CD14-positive monocyte (primary cell): ENCODE measurements around the gene GDPD2. TPM values are rescaled to one million over a fixed set of nuclear protein-coding genes. Genes with fewer than 3 reads are reported as not detected.

ENCODE experiments used
- DNase-seq, 3 donors: peaks; one replicate each; pipeline ENCODE4 v3.0.0-alpha.2; 2011 to 2022
- H2AFZ ChIP-seq: 2 replicates; pipeline ENCODE4 v1.6.0; 2012; ENCODE audit warnings: mild to moderate bottlenecking, low read depth, low read length, inconsistent platforms; ENCODE audit not compliant: insufficient read depth, poor library complexity, severe bottlenecking
- H3K27ac ChIP-seq, 2 donors: 1 replicate in 1 of 2; 2 replicates in 1 of 2; pipeline ENCODE4 v1.5.1; 2012 to 2013; ENCODE audit warnings: low read length in 2 of 2, control low read depth in 1 of 2, inconsistent platforms in 1 of 2, low read depth in 1 of 2, mild to moderate bottlenecking in 1 of 2
- H3K27me3 ChIP-seq, 2 donors: one replicate each; pipeline versions ENCODE4 v1.6.0 to v1.6.1; 2011 to 2013; ENCODE audit warnings: low read length in 2 of 2; ENCODE audit not compliant: control insufficient read depth in 2 of 2, insufficient read depth in 2 of 2
- H3K36me3 ChIP-seq, 2 donors: replicated peaks in 1 of 2; 1 replicate in 1 of 2; 2 replicates in 1 of 2; pipeline versions ENCODE4 v1.5.1 to v1.6.1; 2012 to 2013; ENCODE audit warnings: low read length in 2 of 2, control low read depth in 1 of 2, inconsistent platforms in 1 of 2, mild to moderate bottlenecking in 1 of 2; ENCODE audit not compliant: insufficient read depth in 2 of 2, control insufficient read depth in 1 of 2
- H3K4me1 ChIP-seq, 2 donors: 1 replicate in 1 of 2; 2 replicates in 1 of 2; pipeline versions ENCODE4 v1.5.1 to v1.6.1; 2012 to 2013; ENCODE audit warnings: low read length in 2 of 2, control low read depth in 1 of 2, inconsistent platforms in 1 of 2, mild to moderate bottlenecking in 1 of 2, moderate library complexity in 1 of 2; ENCODE audit not compliant: insufficient read depth in 2 of 2, control insufficient read depth in 1 of 2
- H3K4me2 ChIP-seq: replicated peaks from 2 replicates; pipeline ENCODE3; 2012; ENCODE audit warnings: low read length, moderate library complexity, mild to moderate bottlenecking; ENCODE audit not compliant: poor library complexity, severe bottlenecking; ENCODE audit errors: extremely low read depth
- H3K4me3 ChIP-seq, 3 experiments: fragments of 200-600 bp in 1 of 3; sonication (generic) in 1 of 3; replicated peaks in 1 of 3; 1 replicate in 2 of 3; 2 replicates in 1 of 3; pipeline ENCODE4 v1.5.1; 2011 to 2013; ENCODE audit warnings: low read length in 3 of 3, mild to moderate bottlenecking in 3 of 3, control low read depth in 2 of 3, low read depth in 2 of 3, inconsistent platforms in 1 of 3, moderate library complexity in 1 of 3
- H3K79me2 ChIP-seq: 2 replicates; pipeline ENCODE4 v1.6.0; 2012; ENCODE audit warnings: mild to moderate bottlenecking, control low read depth, inconsistent platforms, low read length, moderate library complexity; ENCODE audit not compliant: insufficient read depth
- H3K9ac ChIP-seq: 2 replicates; pipeline ENCODE4 v1.6.0; 2017; ENCODE audit warnings: low read length, mild to moderate bottlenecking; ENCODE audit not compliant: insufficient read depth, poor library complexity, severe bottlenecking
- H3K9me3 ChIP-seq, 2 donors: replicated peaks in 1 of 2; 1 replicate in 1 of 2; 2 replicates in 1 of 2; pipeline versions ENCODE4 v1.5.1 to v1.6.1; 2012 to 2013; ENCODE audit warnings: low read length in 2 of 2, control low read depth in 1 of 2; ENCODE audit not compliant: control insufficient read depth in 1 of 2, insufficient read depth in 1 of 2
- H4K20me1 ChIP-seq: 2 replicates; pipeline ENCODE4 v1.6.0; 2012; ENCODE audit warnings: mild to moderate bottlenecking, low read length, control low read depth, moderate library complexity; ENCODE audit not compliant: insufficient read depth
- H3K27ac Mint-ChIP-seq, 7 donors: one replicate each; pipeline ENCODE4 v1.8.0; 2020; ENCODE audit warnings: mild to moderate bottlenecking in 7 of 7, mixed read lengths in 7 of 7, moderate library complexity in 6 of 7, inconsistent platforms in 2 of 7
- H3K27me3 Mint-ChIP-seq, 3 donors: one replicate each; pipeline ENCODE4 v1.8.0; 2021 to 2022; ENCODE audit warnings: low read depth in 3 of 3, mild to moderate bottlenecking in 3 of 3, mixed read lengths in 3 of 3, moderate library complexity in 3 of 3, inconsistent platforms in 1 of 3
- H3K36me3 Mint-ChIP-seq, 2 donors: one replicate each; pipeline ENCODE4 v1.8.0; 2020; ENCODE audit warnings: mixed read lengths in 2 of 2, inconsistent platforms in 1 of 2, mild to moderate bottlenecking in 1 of 2
- H3K4me1 Mint-ChIP-seq: one replicate; pipeline ENCODE4 v1.8.0; 2020; ENCODE audit warnings: mild to moderate bottlenecking, mixed read lengths
- H3K4me3 Mint-ChIP-seq, 2 donors: one replicate each; pipeline ENCODE4 v1.8.0; 2020; ENCODE audit warnings: mild to moderate bottlenecking in 2 of 2, mixed read lengths in 2 of 2, moderate library complexity in 1 of 2
- H3K9me3 Mint-ChIP-seq, 7 donors: one replicate each; pipeline ENCODE4 v1.8.0; 2020 to 2022; ENCODE audit warnings: mixed read lengths in 7 of 7, mild to moderate bottlenecking in 6 of 7, moderate library complexity in 6 of 7, inconsistent platforms in 2 of 7
- CTCF ChIP-seq: fragments of 200-600 bp; IDR thresholded peaks from one replicate; pipeline ENCODE4 v1.8.0; 2022; ENCODE audit warnings: antibody characterized with exemption, mild to moderate bottlenecking
- WGBS: methylation state at CpG from one replicate; pipeline ENCODE4 v1.1.5; 2013; ENCODE audit warnings: missing lambda C conversion rate; ENCODE audit not compliant: insufficient coverage; 5-methylcytosine and 5-hydroxymethylcytosine counted together
- intact Hi-C, 2 donors: fragments of 100-400 bp; cut with micrococcal nuclease; formaldehyde crosslinking; loops; one replicate each; pipeline versions ENCODE4 v1.15.0 to v1.15.1; 2023
- polyA plus RNA-seq, 3 donors: library from polyadenylated mRNA; depleted of rRNA in 1 of 3; unstranded in 2 of 3; stranded (reverse) in 1 of 3; fragments of 300-500 nt in 2 of 3; fragments of >200 nt in 1 of 3; fragmentation: Illumina TruSeq in 2 of 3; gene quantifications; 1 replicate in 2 of 3; 2 replicates in 1 of 3; pipeline ENCODE4 v1.2.3, GENCODE V29; 2012 to 2021

The GDPD2 gene
- polyA plus RNA-seq, 3 donors, result not detected

DNA sequence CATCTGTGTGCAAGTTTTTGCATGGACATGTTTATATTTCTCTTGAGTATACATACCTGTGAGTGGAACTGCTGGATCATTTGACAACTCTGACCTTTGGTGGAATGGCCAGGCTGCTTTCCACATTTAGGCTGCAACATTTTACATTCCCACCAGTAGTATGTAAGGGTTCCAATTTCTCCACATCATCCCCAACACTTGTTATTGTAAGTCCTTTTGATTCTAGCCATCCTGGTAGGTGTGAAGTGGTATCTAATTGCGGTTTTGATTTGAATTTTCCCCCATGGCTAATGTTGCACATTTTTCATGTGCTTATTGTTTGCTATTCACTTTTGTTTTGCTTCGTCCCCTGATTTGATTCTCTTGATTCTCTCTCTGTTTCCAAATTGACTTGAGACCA lies 37.9 kb downstream of the GDPD2 start:
- no CpG with 5 or more reads among the region's 2 CpGs for WGBS
- Histone ChIP-seq H4K20me1 (no peaks in the 10 kb centered on the region), H3K36me3 (no peaks in the 10 kb centered on the region), H3K79me2 (no peaks in the 10 kb centered on the region), H3K27ac (no peak overlapping the region), H3K4me3 (no peak overlapping the region), H3K9ac (no peak overlapping the region), H3K4me2 (no peak overlapping the region), H2AFZ (no peak overlapping the region), H3K27me3 (peaks cover 6 to 10% of the 10 kb centered on the region in 2 donors), H3K9me3 (no peaks in the 10 kb centered on the region), H3K4me1 (no peaks in the 10 kb centered on the region)
- H3K4me1 Mint-ChIP-seq, result no peaks in the 10 kb centered on the region
- peaks cover 7 to 23% (median 12%) of the 10 kb centered on the region in 3 donors for H3K27me3 Mint-ChIP-seq
- no peaks in the 10 kb centered on the region for H3K36me3 Mint-ChIP-seq
- no peaks in the 10 kb centered on the region for H3K9me3 Mint-ChIP-seq
- H3K4me3 Mint-ChIP-seq, result no peak overlapping the region
- intact Hi-C loops, result no loop called here
- H3K27ac Mint-ChIP-seq, result no peak overlapping the region
- TF ChIP-seq CTCF, result no peak
- DNase-seq, result no peak

DNA sequence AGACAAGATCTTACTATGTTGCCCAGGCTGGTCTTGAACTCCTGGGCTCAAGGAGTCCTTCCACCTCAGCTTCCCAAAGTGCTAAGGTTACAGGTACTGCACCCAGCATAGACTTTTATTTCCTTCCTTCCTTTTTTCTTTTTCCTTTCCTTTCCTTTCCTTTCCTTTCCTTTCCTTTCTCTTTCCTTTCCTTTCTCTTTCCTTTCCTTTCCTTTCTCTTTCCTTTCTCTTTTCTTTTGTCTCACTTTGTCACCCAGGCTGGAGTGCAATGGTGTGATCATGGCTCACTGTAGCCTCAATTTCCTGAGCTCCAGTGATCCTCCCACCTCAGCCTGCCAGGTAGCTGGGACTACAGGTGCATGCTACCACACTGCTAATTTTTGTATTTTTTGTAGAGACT lies 40.9 kb downstream of the GDPD2 start:
- Histone ChIP-seq H3K36me3 (no peaks in the 10 kb centered on the region), H3K4me1 (no peaks in the 10 kb centered on the region), H3K27me3 (no peaks in the 10 kb centered on the region), H3K4me3 (no peak overlapping the region), H3K27ac (no peak overlapping the region), H2AFZ (no peak overlapping the region), H4K20me1 (no peaks in the 10 kb centered on the region), H3K4me2 (no peak overlapping the region), H3K79me2 (no peaks in the 10 kb centered on the region), H3K9me3 (no peaks in the 10 kb centered on the region), H3K9ac (no peak overlapping the region)
- DNase-seq, result no peak
- H3K4me3 Mint-ChIP-seq, result no peak overlapping the region
- H3K36me3 Mint-ChIP-seq, result no peaks in the 10 kb centered on the region
- H3K4me1 Mint-ChIP-seq, result no peaks in the 10 kb centered on the region
- no peak overlapping the region for H3K27ac Mint-ChIP-seq
- H3K27me3 Mint-ChIP-seq, result peaks cover 0 to 9% (median 0%) of the 10 kb centered on the region in 3 donors
- no peak for TF ChIP-seq CTCF
- intact Hi-C loops, result no loop called here
- no peaks in the 10 kb centered on the region for H3K9me3 Mint-ChIP-seq
